Measurements from ENCODE around the gene SUPT3H.
"Not testable (repeated sequence)": the region's sequence is repeated elsewhere in the genome, so short reads cannot be mapped to it uniquely, and the experiment has no call there.

Gene SUPT3H

GRCh38 chr6:44935693-44936300, 441.9 kb downstream of the SUPT3H start:
- no peak for DNase-seq

- DNase-seq = peak; percentile 47
These were observed 444.6 kb downstream of the SUPT3H start for GRCh38 chr6:44933108-44933507.

- peak; percentile 59 for DNase-seq
These were observed 445.1 kb downstream of the SUPT3H start for GRCh38 chr6:44932651-44933091.

- DNase-seq = no peak
These were observed 446.3 kb downstream of the SUPT3H start for GRCh38 chr6:44931385-44931784.

- DNase-seq = no peak
These were observed 451.2 kb downstream of the SUPT3H start for GRCh38 chr6:44926556-44926955.

- DNase-seq = peak; percentile 81
These were observed 452.5 kb downstream of the SUPT3H start for GRCh38 chr6:44925100-44925739.

- no peak for DNase-seq
These were observed 454.3 kb downstream of the SUPT3H start for GRCh38 chr6:44923444-44923843.

GRCh38 chr6:44921798-44922197, 455.9 kb downstream of the SUPT3H start:
- DNase-seq = no peak

GRCh38 chr6:44920952-44921491, 456.7 kb downstream of the SUPT3H start:
- DNase-seq = no peak

- DNase-seq = no peak
These were observed 458.9 kb downstream of the SUPT3H start for GRCh38 chr6:44918671-44919296.

GRCh38 chr6:44917430-44917829, 460.3 kb downstream of the SUPT3H start:
- no peak for DNase-seq

GRCh38 chr6:44915111-44915510, 462.6 kb downstream of the SUPT3H start:
- no peak for DNase-seq

GRCh38 chr6:44914141-44914540, 463.6 kb downstream of the SUPT3H start:
- DNase-seq = no peak

- no peak for DNase-seq
These were observed 471.0 kb downstream of the SUPT3H start for GRCh38 chr6:44906761-44907160.

GRCh38 chr6:44900358-44900757, 477.4 kb downstream of the SUPT3H start:
- not testable (repeated sequence) for DNase-seq

GRCh38 chr6:44898296-44898930, 479.3 kb downstream of the SUPT3H start:
- no peak for DNase-seq

- DNase-seq = no peak
These were observed 480.4 kb downstream of the SUPT3H start for GRCh38 chr6:44897316-44897715.

- DNase-seq = no peak
These were observed 481.0 kb downstream of the SUPT3H start for GRCh38 chr6:44896701-44897100.

GRCh38 chr6:44892579-44892978, 485.2 kb downstream of the SUPT3H start:
- no peak for DNase-seq

- not testable (repeated sequence) for DNase-seq
These were observed 498.7 kb downstream of the SUPT3H start for GRCh38 chr6:44879071-44879470.

- DNase-seq = not testable (repeated sequence)
These were observed 501.1 kb downstream of the SUPT3H start for GRCh38 chr6:44876638-44877037.

- DNase-seq = no peak
These were observed 508.3 kb downstream of the SUPT3H start for GRCh38 chr6:44869321-44869897.

- DNase-seq = no peak
These were observed 508.8 kb downstream of the SUPT3H start for GRCh38 chr6:44868910-44869309.

Data from central memory CD4-positive, alpha-beta T cell (primary cell).